Right lobe of liver (tissue), 4 donors: Measurements from ENCODE around the gene DTD2.

Experiments used
- CTCF ChIP-seq, 4 donors: fragments of 200-600 bp in 3 of 4; fragments of 450-650 bp in 1 of 4; IDR thresholded peaks; one replicate each; pipeline versions ENCODE4 v1.5.1 to v1.8.0; 2016 to 2022; ENCODE audit warnings: antibody characterized with exemption in 4 of 4, mild to moderate bottlenecking in 2 of 4
- POLR2A ChIP-seq: fragments of 450-650 bp; IDR thresholded peaks from one replicate; pipeline ENCODE4 v1.6.1; 2017; ENCODE audit warnings: antibody characterized with exemption, mild to moderate bottlenecking
- donor health status: DM: no; HTN: no; CAD: no.
- donor health status: DM: no; HTN: no; CAD: no.
- donor health status: DM: no; HTN: yes; CAD: no.

- no peak for TF ChIP-seq POLR2A
- TF ChIP-seq CTCF (IDR thresholded peaks at IDR 0.05): no peak
Observed at GRCh38 chr14:31486764-31487163, 29.5 kb upstream of the DTD2 start.
